ENCODE measurements around the gene ADAM15. TPM values are rescaled to one million over a fixed set of nuclear protein-coding genes. Genes with fewer than 3 reads are reported as not detected.

ADAM15 gene, protein sequence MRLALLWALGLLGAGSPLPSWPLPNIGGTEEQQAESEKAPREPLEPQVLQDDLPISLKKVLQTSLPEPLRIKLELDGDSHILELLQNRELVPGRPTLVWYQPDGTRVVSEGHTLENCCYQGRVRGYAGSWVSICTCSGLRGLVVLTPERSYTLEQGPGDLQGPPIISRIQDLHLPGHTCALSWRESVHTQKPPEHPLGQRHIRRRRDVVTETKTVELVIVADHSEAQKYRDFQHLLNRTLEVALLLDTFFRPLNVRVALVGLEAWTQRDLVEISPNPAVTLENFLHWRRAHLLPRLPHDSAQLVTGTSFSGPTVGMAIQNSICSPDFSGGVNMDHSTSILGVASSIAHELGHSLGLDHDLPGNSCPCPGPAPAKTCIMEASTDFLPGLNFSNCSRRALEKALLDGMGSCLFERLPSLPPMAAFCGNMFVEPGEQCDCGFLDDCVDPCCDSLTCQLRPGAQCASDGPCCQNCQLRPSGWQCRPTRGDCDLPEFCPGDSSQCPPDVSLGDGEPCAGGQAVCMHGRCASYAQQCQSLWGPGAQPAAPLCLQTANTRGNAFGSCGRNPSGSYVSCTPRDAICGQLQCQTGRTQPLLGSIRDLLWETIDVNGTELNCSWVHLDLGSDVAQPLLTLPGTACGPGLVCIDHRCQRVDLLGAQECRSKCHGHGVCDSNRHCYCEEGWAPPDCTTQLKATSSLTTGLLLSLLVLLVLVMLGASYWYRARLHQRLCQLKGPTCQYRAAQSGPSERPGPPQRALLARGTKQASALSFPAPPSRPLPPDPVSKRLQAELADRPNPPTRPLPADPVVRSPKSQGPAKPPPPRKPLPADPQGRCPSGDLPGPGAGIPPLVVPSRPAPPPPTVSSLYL
- 19.5 and 23.0 TPM in 2 replicates for total RNA-seq
- 23.0 and 25.2 TPM in 2 replicates for polyA plus RNA-seq

- TF ChIP-seq, protein P1, sequence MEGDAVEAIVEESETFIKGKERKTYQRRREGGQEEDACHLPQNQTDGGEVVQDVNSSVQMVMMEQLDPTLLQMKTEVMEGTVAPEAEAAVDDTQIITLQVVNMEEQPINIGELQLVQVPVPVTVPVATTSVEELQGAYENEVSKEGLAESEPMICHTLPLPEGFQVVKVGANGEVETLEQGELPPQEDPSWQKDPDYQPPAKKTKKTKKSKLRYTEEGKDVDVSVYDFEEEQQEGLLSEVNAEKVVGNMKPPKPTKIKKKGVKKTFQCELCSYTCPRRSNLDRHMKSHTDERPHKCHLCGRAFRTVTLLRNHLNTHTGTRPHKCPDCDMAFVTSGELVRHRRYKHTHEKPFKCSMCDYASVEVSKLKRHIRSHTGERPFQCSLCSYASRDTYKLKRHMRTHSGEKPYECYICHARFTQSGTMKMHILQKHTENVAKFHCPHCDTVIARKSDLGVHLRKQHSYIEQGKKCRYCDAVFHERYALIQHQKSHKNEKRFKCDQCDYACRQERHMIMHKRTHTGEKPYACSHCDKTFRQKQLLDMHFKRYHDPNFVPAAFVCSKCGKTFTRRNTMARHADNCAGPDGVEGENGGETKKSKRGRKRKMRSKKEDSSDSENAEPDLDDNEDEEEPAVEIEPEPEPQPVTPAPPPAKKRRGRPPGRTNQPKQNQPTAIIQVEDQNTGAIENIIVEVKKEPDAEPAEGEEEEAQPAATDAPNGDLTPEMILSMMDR (IDR thresholded peaks at IDR 0.05; ENCODE audit: low read depth, low read length), result peak; percentile 91
- H3K27ac ChIP-seq, result peak within 1 kb of the TSS; percentile 83
- DNase-seq (ENCODE audit: low read depth in 1 of 2, low spot score in 1 of 2), result peak; percentile 70 to 90
- peak within 1 kb of the TSS; percentile 66 for H3K4me3 ChIP-seq
- no peaks in the 10 kb centered on the region for H3K36me3 ChIP-seq
- peaks cover 11% of the 10 kb centered on the region for H3K4me1 ChIP-seq (ENCODE audit: low read depth)
- H3K27me3 ChIP-seq, result peaks cover 23% of the 10 kb centered on the region
- no peaks in the 10 kb centered on the region for H3K9me3 ChIP-seq (ENCODE audit: low read depth)
Observed at GRCh38 chr1:155050560-155051341, at the start of gene ADAM15. Gene ADAM15 (plus strand): TSS chr1:155051316. CDS start chr1:155051387, 71 bp downstream.

GRCh38 chr1:155001425-155001674, 49.8 kb upstream of the ADAM15 start:
- no peaks in the 10 kb centered on the region for H3K9me3 ChIP-seq (ENCODE audit: low read depth)
- peaks cover 10% of the 10 kb centered on the region for H3K4me1 ChIP-seq (ENCODE audit: low read depth)
- peak overlapping the region; percentile 85 for H3K27ac ChIP-seq
- no peaks in the 10 kb centered on the region for H3K27me3 ChIP-seq
- peak overlapping the region; percentile 75 for H3K4me3 ChIP-seq
- TF ChIP-seq, protein P1 (IDR thresholded peaks at IDR 0.05; ENCODE audit: low read depth, low read length), result no peak
- no peaks in the 10 kb centered on the region for H3K36me3 ChIP-seq
- no peak for DNase-seq (ENCODE audit: low read depth in 1 of 2, low spot score in 1 of 2)

DNA sequence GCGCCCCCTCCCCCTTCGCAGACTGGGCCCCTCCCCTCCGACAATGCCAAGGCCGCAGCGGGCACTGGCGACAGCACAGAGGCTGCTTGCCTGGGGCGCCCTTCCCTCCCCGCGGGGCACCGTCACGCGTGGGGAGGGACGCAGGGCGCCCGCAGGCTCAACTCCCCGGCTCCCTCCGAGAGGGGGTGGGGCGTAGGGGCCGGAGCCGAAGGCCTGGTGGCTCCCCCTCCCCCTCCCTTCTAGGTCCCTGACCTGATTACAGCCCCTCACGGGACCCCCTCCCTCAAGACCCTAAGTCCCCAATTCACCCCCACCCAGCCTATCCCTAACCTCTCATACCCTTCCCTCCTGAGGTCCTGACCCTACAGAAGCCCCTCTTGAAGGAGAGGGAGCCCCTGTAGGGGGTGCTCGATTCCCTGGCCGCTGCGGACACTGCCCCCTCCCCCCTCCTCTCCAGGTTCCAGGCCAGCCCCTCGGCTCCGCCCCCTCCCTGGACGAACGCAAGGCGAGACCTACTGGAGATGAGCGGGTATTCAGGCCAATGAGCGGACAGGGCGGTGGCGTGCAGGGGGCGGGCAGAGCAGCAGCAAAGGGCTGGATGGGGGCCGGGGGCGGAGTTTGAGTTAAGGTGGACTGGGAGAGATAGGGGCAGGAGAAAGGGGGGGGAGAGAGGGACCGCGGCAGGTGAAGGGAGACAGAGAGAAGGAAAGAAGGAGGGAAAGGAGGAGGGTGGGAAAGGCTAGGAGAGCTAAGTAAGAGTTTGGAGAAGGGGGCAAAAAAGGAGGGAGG, 49.2 kb upstream of the ADAM15 start:
- H3K9me3 ChIP-seq (ENCODE audit: low read depth), result no peaks in the 10 kb centered on the region
- DNase-seq (ENCODE audit: low read depth in 1 of 2, low spot score in 1 of 2), result peak; percentile 99 to 100
- H3K36me3 ChIP-seq, result no peaks in the 10 kb centered on the region
- peaks cover 10% of the 10 kb centered on the region for H3K4me1 ChIP-seq (ENCODE audit: low read depth)
- peak overlapping the region; percentile 85 for H3K27ac ChIP-seq
- H3K4me3 ChIP-seq, result peak overlapping the region; percentile 75
- TF ChIP-seq, protein P1 (IDR thresholded peaks at IDR 0.05; ENCODE audit: low read depth, low read length), result peak; percentile 64
- H3K27me3 ChIP-seq, result no peaks in the 10 kb centered on the region

GRCh38 chr1:155002464-155003226, 48.5 kb upstream of the ADAM15 start, which contains the start of gene ZBTB7B:
Gene ZBTB7B (plus strand): TSS chr1:155002802. CDS start chr1:155014661, 11,859 bp downstream.
- Histone ChIP-seq H3K27me3 (no peaks in the 10 kb centered on the region), H3K36me3 (no peaks in the 10 kb centered on the region), H3K9me3 (ENCODE audit: low read depth) (no peaks in the 10 kb centered on the region), H3K27ac (peak within 1 kb of the TSS; percentile 85), H3K4me1 (ENCODE audit: low read depth) (peaks cover 10% of the 10 kb centered on the region), H3K4me3 (peak within 1 kb of the TSS; percentile 75)
- TF ChIP-seq, protein P1 (IDR thresholded peaks at IDR 0.05; ENCODE audit: low read depth, low read length), result no peak
- peak; percentile 47 for DNase-seq (ENCODE audit: low read depth in 1 of 2, low spot score in 1 of 2)

All from cardiac muscle cell (in vitro differentiated cells and primary cell).